Measurements from ENCODE around the gene PHF21B. TPM values are rescaled to one million over a fixed set of nuclear protein-coding genes. Genes with fewer than 3 reads are reported as not detected.

The PHF21B gene
- total RNA-seq, 1 donor from 2014 or later, result 0.30 TPM

DNA sequence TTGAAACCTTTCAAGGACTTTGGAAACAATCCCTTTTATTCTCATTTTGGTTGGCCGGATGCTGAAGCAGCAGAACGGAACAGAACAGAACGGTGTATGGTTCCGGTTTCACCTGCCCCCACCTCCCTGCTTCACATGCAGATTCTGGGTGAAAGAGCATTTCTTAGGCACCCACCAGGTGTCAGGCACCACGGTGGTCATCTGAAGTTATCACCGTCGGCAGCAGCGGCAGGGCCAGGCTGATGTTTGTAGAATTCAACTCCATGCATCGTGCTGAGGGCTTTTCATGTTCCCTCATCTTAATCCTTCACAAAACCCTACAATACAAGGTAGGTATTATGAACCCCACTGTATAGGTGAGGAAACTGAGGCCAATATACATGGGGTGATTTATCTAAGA is 13.6 kb upstream of the PHF21B start:
- no peak for DNase-seq
- intact Hi-C loops (cut with DNase I), result no loop called here
- ATAC-seq (ENCODE audit: poor library complexity), result no peak

DNA sequence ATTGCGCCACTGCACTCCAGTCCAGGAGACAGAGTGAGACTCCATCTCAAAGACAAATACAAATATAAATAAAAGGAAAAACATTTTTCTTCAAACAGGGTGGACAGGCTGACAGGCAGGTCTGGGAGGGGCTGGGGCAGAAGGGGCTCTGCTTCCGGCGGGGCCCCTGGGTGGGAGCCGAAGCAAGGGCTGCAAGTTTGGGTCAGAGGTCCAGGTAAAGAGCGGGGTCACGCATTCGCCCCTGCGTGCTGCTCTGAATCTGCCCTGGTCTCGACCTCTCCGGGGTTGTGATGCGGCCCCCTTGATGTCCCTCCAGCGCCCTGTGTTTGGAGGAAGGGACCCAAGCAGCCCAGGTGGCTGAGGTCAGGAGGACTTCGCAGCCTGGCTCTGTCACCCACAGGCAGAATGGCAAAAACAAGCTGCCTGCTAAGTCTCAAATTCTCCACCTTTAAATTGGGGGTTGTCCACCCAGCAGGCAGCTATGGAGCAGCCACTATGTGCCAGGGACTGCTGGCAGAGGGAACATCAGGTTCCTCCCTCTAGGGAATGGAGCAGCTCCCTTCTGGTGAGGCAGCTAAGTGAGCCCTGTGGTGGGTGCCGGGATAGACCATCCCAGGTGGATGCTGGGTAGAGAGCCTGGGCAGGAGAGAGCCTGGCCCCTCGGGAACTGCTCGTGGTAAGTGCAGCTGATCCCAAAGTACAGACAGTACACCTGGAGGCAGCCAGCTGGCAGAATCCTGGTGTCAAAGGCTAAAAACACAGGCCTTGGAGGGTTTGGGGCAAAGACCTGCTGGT is 10.3 kb upstream of the PHF21B start:
- ATAC-seq (ENCODE audit: poor library complexity), result no peak
- DNase-seq, result no peak
- intact Hi-C loops (cut with DNase I), result no loop called here

DNA sequence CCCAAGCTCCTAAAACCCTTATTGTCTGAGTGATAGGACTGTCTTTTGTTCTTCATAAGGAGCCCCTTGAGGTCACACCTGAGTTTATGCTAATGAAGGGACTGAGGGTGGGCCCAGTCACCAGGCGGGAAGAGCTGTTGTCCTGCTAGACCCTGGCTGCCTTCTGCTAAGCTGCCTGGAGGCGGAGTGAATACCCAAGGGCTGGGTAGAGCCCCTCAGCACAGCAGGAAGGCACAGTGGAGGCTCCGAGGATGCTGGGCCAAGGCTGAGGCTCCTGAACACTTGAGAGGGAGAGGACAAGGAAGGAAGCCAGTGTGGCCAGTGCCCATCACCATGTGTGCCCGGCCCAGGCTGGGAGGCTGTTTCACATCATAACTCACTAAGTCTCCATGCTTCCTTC is 4.8 kb upstream of the PHF21B start:
- no peak for DNase-seq
- no peak for ATAC-seq (ENCODE audit: poor library complexity)
- intact Hi-C loops (cut with DNase I), result no loop called here

DNA sequence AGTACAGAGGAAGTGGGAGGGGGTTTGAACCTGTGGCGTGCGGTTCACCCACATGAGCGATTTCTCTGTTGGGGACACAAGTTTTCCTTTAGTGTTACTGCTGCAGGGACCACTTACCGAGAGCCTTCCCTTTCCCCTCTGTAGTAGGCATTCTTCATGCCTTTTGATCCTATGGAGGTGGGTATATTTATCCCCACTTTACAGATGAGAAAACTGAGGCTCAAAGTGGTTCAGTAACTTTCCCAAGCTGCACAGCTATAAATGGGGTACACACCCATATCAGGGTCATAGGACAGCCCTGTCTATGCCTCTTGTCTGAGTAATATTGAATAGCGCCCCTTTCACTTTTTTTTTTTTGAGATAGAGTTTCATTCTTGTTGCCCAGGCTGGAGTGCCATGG is 3.3 kb upstream of the PHF21B start:
- DNase-seq, result no peak
- ATAC-seq (ENCODE audit: poor library complexity), result no peak
- intact Hi-C loops (cut with DNase I), result no loop called here

DNA sequence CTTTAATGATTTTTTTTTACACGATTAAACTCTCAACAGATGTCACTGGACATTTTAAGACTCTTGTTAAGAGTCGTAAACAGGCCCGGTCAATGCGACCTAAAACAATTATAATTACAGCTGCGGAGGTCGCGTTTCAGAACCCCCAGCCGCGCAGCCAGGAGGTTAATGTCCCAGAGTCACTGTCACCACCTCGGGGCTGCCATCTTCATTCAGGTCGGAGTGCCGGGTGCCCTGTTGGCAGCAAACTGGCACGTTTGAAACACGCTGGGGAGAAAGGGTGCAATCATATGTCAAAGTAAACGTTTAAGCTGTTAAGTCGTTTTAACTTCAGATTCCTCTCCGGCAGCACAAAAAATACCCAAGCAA is 711 bp upstream of the PHF21B start:
- no peak for ATAC-seq (ENCODE audit: poor library complexity)

DNA sequence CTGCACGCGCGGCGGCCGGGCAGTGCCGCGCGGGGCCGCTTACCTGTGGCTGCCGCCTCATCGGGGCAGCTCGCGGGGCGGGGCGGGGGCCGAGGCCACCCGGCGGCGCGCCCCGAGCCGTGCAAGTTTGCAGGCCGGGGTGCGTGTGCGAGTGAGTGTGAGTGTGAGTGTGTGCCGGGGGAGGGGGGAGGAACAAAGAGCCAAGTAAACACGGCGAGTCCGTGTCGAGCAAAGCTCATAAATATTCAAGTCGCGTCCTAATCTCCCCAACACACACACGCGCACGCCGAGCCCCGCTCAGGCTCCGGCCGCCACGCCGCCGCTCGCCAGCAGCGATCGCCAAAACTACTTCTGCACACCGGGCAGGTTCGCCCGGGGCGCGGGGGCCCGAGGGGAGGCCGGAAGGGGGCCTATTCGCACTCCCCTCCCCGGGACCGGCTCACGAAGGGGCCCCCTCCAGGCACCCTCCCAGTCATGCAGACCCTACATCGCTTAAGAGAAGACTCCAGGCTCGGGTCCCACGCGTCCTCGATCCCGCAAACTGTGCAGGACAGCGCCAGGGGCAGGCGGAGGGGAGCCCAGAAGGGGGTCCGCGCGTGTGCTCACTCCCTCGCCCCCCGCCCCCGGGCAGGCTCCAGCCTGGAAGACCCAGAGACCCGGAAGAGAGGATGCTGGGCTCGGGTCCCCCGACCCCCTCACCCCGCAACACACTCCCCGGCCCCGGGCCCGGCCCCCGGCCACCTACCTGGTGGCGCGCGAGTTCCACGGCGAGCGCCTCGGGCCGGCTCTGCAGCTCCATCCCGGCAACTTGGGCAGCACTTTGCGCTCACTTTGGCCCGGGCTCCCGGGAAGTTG is 827 bp downstream of the PHF21B start:
- DNase-seq (no peak), ATAC-seq (ENCODE audit: poor library complexity) (no peak)
- intact Hi-C loops (cut with DNase I), result no loop called here

More for the DNA sequence above, 711 bp upstream of the PHF21B start:
- intact Hi-C loops (cut with DNase I), result no loop called here
- DNase-seq, result no peak

DNA sequence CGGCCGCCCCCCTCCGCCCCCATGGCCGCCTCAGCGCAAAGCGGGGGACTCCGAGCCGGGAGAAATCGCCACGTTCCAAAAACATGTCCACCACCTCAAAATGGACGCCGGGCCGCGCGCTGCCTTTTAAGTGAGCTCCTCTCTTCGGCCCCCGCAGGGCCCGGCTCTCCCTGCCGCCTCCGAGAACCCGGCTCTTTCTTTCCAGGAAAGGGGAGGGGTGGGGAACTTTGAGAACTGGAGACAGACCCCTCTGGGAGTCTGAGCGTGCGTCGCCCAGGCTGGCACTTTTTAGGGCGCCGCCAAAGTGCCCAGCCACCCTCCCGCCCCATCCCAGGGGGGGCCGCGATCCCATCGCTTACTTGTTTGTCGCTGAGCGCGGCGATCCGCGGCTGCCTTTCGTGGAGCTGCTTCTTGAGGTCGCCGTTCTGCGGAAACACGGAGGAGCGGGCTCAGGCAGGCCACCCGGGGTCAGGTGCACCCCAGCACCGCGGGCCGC is 1.6 kb downstream of the PHF21B start:
- intact Hi-C loops (cut with DNase I), result no loop called here
- DNase-seq (no peak), ATAC-seq (ENCODE audit: poor library complexity) (no peak)

DNA sequence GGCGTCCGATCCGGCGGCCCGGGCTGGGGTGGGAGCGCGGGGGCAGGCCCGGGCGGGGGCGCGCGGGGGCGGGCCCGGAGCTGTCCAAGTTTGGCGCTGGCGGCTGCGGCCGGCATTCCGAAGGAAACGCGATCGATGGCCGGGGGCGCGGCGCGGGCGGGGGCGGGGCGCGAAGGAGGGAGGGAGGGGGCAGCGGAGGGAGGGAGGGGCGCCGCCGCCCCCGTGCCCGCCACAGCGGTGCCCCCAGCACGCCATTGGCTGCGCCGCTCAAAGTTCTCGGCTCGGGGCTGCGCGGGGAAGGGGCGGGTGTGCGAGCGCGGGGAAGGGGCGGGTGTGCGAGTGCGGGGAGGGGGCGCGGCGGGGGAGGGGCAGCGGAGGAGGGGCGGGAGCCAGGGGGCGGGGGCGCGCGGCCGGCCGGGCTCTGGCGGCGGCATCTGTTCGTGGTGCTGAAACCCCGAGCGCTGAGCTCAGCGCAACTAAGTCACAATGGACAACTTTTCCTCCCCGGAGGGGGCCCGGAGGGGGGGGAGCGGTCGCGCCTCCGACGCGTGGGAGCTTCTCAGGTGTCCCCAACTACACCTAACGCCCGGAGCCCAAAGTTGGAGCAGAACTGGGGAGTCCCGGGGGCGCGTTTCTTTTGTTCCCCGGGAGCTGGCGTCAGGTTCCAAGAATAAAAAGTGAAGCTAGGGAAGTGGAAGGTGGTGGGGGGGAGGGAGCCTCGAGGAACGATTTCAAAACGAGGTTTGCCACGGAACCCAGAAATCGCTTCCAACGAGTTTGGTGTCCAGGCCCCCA is 2.2 kb downstream of the PHF21B start:
- intact Hi-C loops (cut with DNase I), result no loop called here
- ATAC-seq (ENCODE audit: poor library complexity) (peak; percentile 51), DNase-seq (peak; percentile 46)

DNA sequence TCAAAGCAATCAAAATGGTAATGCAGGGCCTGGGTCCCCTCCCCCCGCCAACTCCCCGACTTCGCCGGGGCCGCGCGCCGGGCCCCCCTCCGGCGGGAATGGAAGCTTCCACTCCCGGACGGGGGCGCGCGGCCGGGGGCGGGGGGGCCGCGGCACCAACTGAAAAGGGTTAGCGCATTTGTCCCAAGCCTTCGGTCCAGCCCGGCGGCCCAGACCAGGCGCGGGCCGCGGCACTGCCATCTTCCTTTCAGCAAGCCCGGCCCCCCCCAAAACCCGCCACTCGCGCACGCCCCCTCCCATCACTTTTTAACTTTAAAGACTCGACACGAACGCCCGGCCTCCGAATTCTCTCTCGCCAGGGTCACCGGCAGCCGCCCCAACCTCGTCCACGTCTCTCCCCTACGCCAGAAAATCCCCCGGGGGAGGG is 2.8 kb downstream of the PHF21B start:
- no peak for ATAC-seq (ENCODE audit: poor library complexity)
- intact Hi-C loops (cut with DNase I), result no loop called here
- no peak for DNase-seq

DNA sequence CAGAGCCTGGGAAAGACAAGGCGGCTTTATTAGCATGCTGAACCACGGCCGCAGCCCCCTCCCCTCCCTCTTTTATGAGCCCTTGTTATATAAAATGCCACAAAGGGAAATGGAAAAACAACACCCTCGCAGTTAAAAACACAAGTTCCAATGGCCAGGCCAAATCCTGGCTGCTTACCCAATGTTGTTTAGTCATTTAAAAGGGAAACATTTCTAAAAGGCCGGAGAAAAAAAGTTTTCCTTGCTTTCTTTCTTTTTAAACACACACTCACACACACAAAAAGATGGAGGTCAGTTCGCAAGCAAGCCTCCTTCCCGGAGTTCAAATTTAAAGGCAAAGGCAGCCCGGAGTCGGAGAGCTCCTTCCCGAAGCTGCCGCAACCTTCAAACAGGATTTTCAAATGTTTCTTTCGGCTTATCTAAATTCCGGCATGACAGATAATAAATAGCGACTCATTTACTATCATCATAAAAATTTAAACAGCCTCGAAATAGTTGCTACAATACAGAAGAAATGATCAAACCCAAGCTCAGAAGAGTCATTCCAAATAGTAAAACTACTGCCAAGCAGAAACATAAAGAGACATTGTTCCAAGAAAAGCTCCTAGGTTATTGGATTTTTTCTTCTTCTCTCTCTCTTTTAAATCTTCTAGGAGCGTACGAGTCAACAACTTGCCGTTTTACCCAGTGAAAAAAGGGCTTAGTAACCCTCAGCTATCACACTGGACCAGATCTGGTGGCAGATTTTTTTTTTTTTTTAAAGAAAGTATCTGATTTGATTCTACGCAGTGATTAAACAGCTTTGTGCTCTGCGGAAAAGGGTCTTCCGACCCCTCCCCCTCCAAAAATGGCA is 3.5 kb downstream of the PHF21B start:
- no peak for DNase-seq
- intact Hi-C loops (cut with DNase I), result no loop called here
- no peak for ATAC-seq (ENCODE audit: poor library complexity)

DNA sequence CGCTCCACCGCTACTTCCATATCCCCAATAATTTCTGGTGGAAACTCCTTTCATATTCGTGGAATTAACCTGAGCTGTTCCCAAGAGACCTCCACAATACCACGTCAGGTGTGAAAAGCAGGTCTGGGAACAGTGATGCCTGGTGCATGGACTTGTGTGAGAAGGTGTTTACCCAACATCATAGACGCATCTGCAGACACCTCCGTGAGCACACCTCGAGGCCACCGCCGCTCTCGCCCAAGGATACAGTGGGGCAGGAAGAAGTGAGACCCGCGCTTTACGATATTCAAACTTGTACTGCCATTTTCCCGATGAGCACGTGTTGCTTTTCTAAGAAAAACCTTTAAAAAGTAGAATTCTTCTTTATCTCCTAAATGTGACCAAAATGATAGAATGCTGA is 8.2 kb downstream of the PHF21B start:
- no peak for DNase-seq
- intact Hi-C loops (cut with DNase I), result no loop called here
- ATAC-seq (ENCODE audit: poor library complexity), result no peak

DNA sequence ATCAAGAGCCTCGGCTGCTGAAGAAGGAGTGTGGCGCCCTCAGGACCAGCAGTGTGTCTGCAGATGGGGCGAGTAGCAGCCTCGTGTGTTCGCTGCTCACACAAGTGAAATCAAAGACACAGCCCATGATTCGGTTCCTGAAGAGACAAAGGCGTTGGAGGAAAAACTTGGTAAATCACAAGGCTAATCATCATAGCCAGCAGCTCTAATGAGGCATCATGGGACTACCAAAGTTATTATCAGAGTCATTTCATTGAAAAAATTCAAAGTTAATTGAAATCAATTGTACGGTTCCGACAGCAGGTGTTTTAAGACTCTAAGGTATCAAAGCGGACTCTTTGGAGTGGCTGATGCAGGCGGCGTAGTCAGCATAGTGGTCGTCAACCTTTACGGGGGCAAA is 9.5 kb downstream of the PHF21B start:
- intact Hi-C loops (cut with DNase I), result no loop called here
- DNase-seq (no peak), ATAC-seq (ENCODE audit: poor library complexity) (no peak)

DNA sequence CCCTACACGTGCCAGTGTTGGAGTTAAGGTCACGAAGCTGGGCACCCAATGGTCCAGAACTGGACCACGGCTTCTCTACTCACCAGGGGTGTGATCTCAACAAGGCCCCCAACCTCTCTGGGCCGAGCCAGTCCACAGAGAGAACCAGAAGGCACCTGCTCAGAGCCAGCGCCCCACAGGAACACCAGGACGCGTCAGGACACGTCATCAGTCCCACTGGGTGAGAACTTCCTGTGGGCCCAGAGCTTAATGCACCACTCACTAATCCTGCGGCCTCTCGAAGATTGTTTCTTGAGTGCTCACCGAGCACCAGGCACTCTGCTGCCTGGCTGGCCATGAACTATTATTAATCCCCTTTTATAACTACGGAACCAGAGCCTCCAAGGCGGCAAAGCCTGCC is 10.1 kb downstream of the PHF21B start:
- intact Hi-C loops (cut with DNase I), result no loop called here
- no peak for ATAC-seq (ENCODE audit: poor library complexity)
- DNase-seq, result no peak

DNA sequence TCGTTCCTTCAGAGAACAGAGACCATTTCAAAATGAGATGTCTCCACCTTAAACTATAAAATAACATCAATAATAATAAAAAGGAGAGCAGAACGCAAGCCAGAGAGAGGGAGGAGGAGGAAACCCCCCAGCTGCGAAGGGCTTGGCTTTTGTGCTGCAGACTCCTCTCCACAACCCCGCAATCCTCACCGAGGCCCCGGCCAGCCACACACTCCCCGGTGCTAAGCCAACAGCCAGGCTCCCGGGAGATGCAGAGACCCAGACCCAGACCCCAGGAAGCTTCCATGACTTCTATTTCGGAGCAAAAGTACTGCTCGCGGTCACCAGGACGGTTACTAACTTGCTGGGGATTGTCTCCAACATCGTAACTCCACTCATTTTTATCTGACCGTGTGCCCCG is 10.6 kb downstream of the PHF21B start:
- ATAC-seq (ENCODE audit: poor library complexity), result no peak
- intact Hi-C loops (cut with DNase I), result no loop called here
- no peak for DNase-seq

DNA sequence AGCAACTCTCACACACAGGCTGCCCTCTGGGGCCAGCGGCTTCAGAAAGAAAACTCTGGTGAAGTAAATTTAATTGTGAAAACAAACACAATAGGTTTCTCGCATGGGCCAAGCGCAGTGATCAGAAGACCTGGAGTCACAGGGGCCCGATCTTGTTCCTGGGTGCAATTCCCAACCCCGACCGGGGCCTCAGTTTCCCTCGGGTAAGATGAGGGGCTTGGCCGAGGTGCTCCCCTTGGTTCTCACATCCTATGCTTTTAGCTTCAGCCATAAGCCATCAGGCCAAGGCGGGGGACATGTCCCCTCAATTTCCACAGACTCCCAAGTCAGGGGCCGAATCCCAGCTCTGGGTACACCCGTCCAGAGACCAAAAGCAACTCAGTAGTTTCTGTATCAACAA is 11.5 kb downstream of the PHF21B start:
- DNase-seq (no peak), ATAC-seq (ENCODE audit: poor library complexity) (no peak)
- intact Hi-C loops (cut with DNase I), result no loop called here

DNA sequence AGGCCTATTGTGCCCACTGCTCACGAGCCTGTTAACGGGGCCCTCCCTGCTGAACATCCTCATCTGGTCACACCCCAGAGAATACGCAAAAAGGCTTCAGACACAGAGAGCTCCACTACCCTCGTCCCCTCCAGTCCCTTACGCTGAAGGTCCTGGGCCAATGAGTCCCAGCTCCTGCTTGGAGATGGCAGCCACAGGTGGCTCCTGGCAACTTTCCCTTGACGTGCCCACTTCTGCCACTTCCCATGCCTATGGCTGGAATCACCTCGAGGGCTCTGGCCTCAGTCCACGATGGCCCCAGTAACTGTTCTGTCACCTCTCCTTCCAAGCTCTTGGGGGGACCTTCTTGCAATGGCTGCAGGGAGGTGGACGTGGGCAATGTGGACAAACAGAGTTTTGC is 12.7 kb downstream of the PHF21B start:
- ATAC-seq (ENCODE audit: poor library complexity) (no peak), DNase-seq (no peak)
- intact Hi-C loops (cut with DNase I), result no loop called here

DNA sequence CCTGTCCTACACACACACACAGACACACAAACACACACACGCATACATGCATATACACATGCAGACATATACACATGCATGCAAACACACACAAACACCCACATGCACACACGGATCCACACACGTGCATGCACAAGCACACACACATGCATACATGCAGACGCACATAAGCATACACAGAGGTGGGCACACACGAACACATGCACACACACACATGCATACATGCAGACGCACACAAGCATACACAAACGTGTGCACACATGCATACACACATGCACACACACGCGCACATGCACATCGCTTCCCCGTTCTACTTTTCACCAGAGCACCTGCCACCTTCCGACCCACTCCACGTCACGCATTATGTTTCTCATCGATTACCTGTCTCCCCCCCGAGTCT is 13.2 kb downstream of the PHF21B start:
- no peak for ATAC-seq (ENCODE audit: poor library complexity)
- no peak for DNase-seq
- intact Hi-C loops (cut with DNase I), result no loop called here

DNA sequence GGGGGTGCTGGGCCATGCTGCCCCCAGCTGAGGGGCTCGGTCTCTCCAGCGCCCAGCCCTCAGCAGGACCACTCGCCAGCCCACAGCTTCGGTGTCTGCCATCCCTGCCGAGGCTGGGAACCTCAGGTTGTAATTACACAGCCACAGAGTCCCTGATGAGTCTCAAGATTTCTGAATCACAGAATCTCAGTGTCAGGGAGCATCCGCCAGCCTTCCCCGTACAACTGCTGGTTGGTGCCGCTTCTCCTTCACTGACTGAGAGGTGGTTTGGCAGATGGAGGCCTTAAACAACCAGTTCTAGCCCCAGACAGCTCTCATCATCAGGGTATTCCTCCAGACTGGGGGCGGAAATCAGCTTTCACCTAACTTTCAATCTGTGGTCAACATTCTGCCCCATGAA is 13.7 kb downstream of the PHF21B start:
- intact Hi-C loops (cut with DNase I), result no loop called here
- no peak for ATAC-seq (ENCODE audit: poor library complexity)
- DNase-seq, result no peak

Data from Right ventricle myocardium superior (tissue), 1 donor.